Trophoblast cell (in vitro differentiated cells and primary cell): Measurements from ENCODE around the gene SCYL2.

Source experiments
- DNase-seq, 2 donors: peaks; one replicate each; pipeline ENCODE4 v3.0.0-alpha.2; 2016
- H2AFZ ChIP-seq: 2 replicates; pipeline ENCODE4 v1.6.1; 2013; ENCODE audit warnings: low read length, moderate library complexity, mild to moderate bottlenecking; ENCODE audit not compliant: insufficient read depth, poor library complexity
- H2AK5ac ChIP-seq: 2 replicates; pipeline ENCODE4 v1.6.1; 2013; ENCODE audit warnings: mild to moderate bottlenecking, low read length
- H2BK120ac ChIP-seq: 2 replicates; pipeline ENCODE4 v1.6.1; 2013; ENCODE audit warnings: low read length, mild to moderate bottlenecking, moderate library complexity; ENCODE audit not compliant: insufficient read depth, poor library complexity
- H2BK12ac ChIP-seq: 2 replicates; pipeline ENCODE4 v1.6.1; 2013; ENCODE audit warnings: mild to moderate bottlenecking, low read length, moderate library complexity
- H2BK5ac ChIP-seq: 2 replicates; pipeline ENCODE4 v1.6.1; 2013; ENCODE audit warnings: low read length, low read depth, moderate library complexity, mild to moderate bottlenecking; ENCODE audit not compliant: poor library complexity
- H3K14ac ChIP-seq: 2 replicates; pipeline ENCODE4 v1.6.1; 2013; ENCODE audit warnings: mild to moderate bottlenecking, low read length
- H3K18ac ChIP-seq: 2 replicates; pipeline ENCODE4 v1.6.1; 2013; ENCODE audit warnings: mild to moderate bottlenecking, low read length
- H3K23ac ChIP-seq: 2 replicates; pipeline ENCODE4 v1.6.1; 2013; ENCODE audit warnings: low read length
- H3K27ac ChIP-seq: 2 replicates; pipeline ENCODE4 v1.5.1; 2013; ENCODE audit warnings: low read depth, mild to moderate bottlenecking, inconsistent platforms, low read length, moderate library complexity
- H3K27me3 ChIP-seq: 2 replicates; pipeline ENCODE4 v1.6.1; 2013; ENCODE audit warnings: inconsistent platforms, mild to moderate bottlenecking, low read length, moderate library complexity; ENCODE audit not compliant: insufficient read depth
- H3K36me3 ChIP-seq, 2 experiments: 1 replicate in 1 of 2; 2 replicates in 1 of 2; pipeline ENCODE4 v1.6.1; 2013; ENCODE audit warnings: low read length in 2 of 2, mild to moderate bottlenecking in 2 of 2, moderate library complexity in 1 of 2; ENCODE audit not compliant: insufficient read depth in 2 of 2, control insufficient read depth in 1 of 2
- H3K4ac ChIP-seq: 2 replicates; pipeline ENCODE4 v1.6.1; 2013; ENCODE audit warnings: low read depth, mild to moderate bottlenecking, low read length, moderate library complexity
- H3K4me1 ChIP-seq, 2 experiments: 1 replicate in 1 of 2; 2 replicates in 1 of 2; pipeline ENCODE4 v1.6.1; 2013; ENCODE audit warnings: low read length in 2 of 2, mild to moderate bottlenecking in 2 of 2, moderate library complexity in 1 of 2; ENCODE audit not compliant: insufficient read depth in 2 of 2, control insufficient read depth in 1 of 2
- H3K4me2 ChIP-seq: 2 replicates; pipeline ENCODE4 v1.6.1; 2013; ENCODE audit warnings: inconsistent platforms, mild to moderate bottlenecking, low read length, moderate library complexity
- H3K4me3 ChIP-seq: 2 replicates; pipeline ENCODE4 v1.5.1; 2013; ENCODE audit warnings: mild to moderate bottlenecking, low read depth, low read length, inconsistent platforms
- H3K79me1 ChIP-seq: one replicate; pipeline ENCODE4 v1.6.1; 2013; ENCODE audit warnings: low read length
- H3K79me2 ChIP-seq: 2 replicates; pipeline ENCODE4 v1.6.1; 2013; ENCODE audit warnings: low read length, mild to moderate bottlenecking; ENCODE audit not compliant: control insufficient read depth, insufficient read depth, poor library complexity
- H3K9ac ChIP-seq: 2 replicates; pipeline ENCODE4 v1.6.1; 2013; ENCODE audit warnings: mild to moderate bottlenecking, low read length
- H3K9me3 ChIP-seq: 2 replicates; pipeline ENCODE4 v1.6.1; 2013; ENCODE audit warnings: low read depth, mild to moderate bottlenecking, control low read depth, inconsistent platforms, low read length; ENCODE audit not compliant: insufficient read depth
- H4K12ac ChIP-seq: 2 replicates; pipeline ENCODE4 v1.6.1; 2013; ENCODE audit warnings: low read depth, mild to moderate bottlenecking, low read length, moderate library complexity
- H4K8ac ChIP-seq: 2 replicates; pipeline ENCODE4 v1.6.1; 2013; ENCODE audit warnings: low read depth, mild to moderate bottlenecking, low read length, moderate library complexity
- H4K91ac ChIP-seq: one replicate; pipeline ENCODE4 v1.6.1; 2013; ENCODE audit warnings: low read depth, mild to moderate bottlenecking, low read length, moderate library complexity
- WGBS: extraction: QIAGEN DNeasy Blood & Tissue Kit; methylation state at CpG from one replicate; pipeline ENCODE4 v1.1.7; 2013; ENCODE audit warnings: missing lambda C conversion rate; ENCODE audit not compliant: insufficient read length, insufficient coverage; ENCODE audit errors: extremely low coverage; 5-methylcytosine and 5-hydroxymethylcytosine counted together

SCYL2 gene

GRCh38 chr12:100243137-100243536 lies 23.8 kb upstream of the SCYL2 start:
- Histone ChIP-seq H3K36me3 (no peaks in the 10 kb centered on the region), H3K27me3 (no peaks in the 10 kb centered on the region), H3K4me2 (no peak overlapping the region), H2AFZ (no peak overlapping the region), H3K79me2 (no peaks in the 10 kb centered on the region), H3K23ac (no peak overlapping the region), H4K12ac (no peak overlapping the region), H3K27ac (no peak overlapping the region), H3K4me1 (no peaks in the 10 kb centered on the region), H3K4ac (no peak overlapping the region), H2AK5ac (no peak overlapping the region), H2BK5ac (no peak overlapping the region), H3K18ac (no peak overlapping the region), H3K4me3 (no peak overlapping the region), H3K14ac (no peak overlapping the region), H2BK120ac (no peak overlapping the region), H2BK12ac (no peak overlapping the region), H4K8ac (no peak overlapping the region), H3K79me1 (no peaks in the 10 kb centered on the region), H3K9ac (no peak overlapping the region), H3K9me3 (no peaks in the 10 kb centered on the region), H4K91ac (no peak overlapping the region)
- DNase-seq, result no peak
- 100% methylated on average over 1 of the region's 5 CpGs for WGBS

- Histone ChIP-seq H2AK5ac (no peak overlapping the region), H3K4me1 (no peaks in the 10 kb centered on the region), H4K91ac (no peak overlapping the region), H4K12ac (no peak overlapping the region), H3K14ac (no peak overlapping the region), H2BK120ac (no peak overlapping the region), H3K36me3 (no peaks in the 10 kb centered on the region), H3K9me3 (no peaks in the 10 kb centered on the region), H3K27ac (no peak overlapping the region), H2BK12ac (no peak overlapping the region), H2BK5ac (no peak overlapping the region), H4K8ac (no peak overlapping the region), H2AFZ (no peak overlapping the region), H3K79me2 (no peaks in the 10 kb centered on the region), H3K4me3 (no peak overlapping the region), H3K4ac (no peak overlapping the region), H3K9ac (no peak overlapping the region), H3K4me2 (no peak overlapping the region), H3K23ac (no peak overlapping the region), H3K79me1 (no peaks in the 10 kb centered on the region), H3K27me3 (no peaks in the 10 kb centered on the region), H3K18ac (no peak overlapping the region)
- no CpG with 5 or more reads among the region's 4 CpGs for WGBS
- DNase-seq, result no peak
These were observed 19.2 kb upstream of the SCYL2 start for GRCh38 chr12:100247765-100248164.

- H4K91ac ChIP-seq, result no peak overlapping the region
- no peak overlapping the region for H2AFZ ChIP-seq
- H3K14ac ChIP-seq, result no peak overlapping the region
- no peak overlapping the region for H3K18ac ChIP-seq
- no peaks in the 10 kb centered on the region for H3K27me3 ChIP-seq
- no peaks in the 10 kb centered on the region for H3K36me3 ChIP-seq
- DNase-seq, result no peak
- no peak overlapping the region for H2BK120ac ChIP-seq
- H3K4ac ChIP-seq, result no peak overlapping the region
- H3K27ac ChIP-seq, result no peak overlapping the region
- H3K79me1 ChIP-seq, result no peaks in the 10 kb centered on the region
- no peak overlapping the region for H4K12ac ChIP-seq
- H2AK5ac ChIP-seq, result no peak overlapping the region
- no peak overlapping the region for H3K4me2 ChIP-seq
- no peaks in the 10 kb centered on the region for H3K79me2 ChIP-seq
- no peaks in the 10 kb centered on the region for H3K9me3 ChIP-seq
- no peak overlapping the region for H2BK5ac ChIP-seq
- H2BK12ac ChIP-seq, result no peak overlapping the region
- H4K8ac ChIP-seq, result no peak overlapping the region
- H3K4me1 ChIP-seq, result no peaks in the 10 kb centered on the region
- no peak overlapping the region for H3K9ac ChIP-seq
- H3K23ac ChIP-seq, result no peak overlapping the region
- no peak overlapping the region for H3K4me3 ChIP-seq
These were observed 18.1 kb upstream of the SCYL2 start for GRCh38 chr12:100248886-100249285.

GRCh38 chr12:100249941-100250340 lies 17.0 kb upstream of the SCYL2 start:
- no peaks in the 10 kb centered on the region for H3K27me3 ChIP-seq
- H3K79me2 ChIP-seq, result no peaks in the 10 kb centered on the region
- H2BK120ac ChIP-seq, result no peak overlapping the region
- H3K4me1 ChIP-seq, result no peaks in the 10 kb centered on the region
- H3K14ac ChIP-seq, result no peak overlapping the region
- no peaks in the 10 kb centered on the region for H3K36me3 ChIP-seq
- H4K12ac ChIP-seq, result no peak overlapping the region
- H3K4ac ChIP-seq, result no peak overlapping the region
- H3K18ac ChIP-seq, result no peak overlapping the region
- WGBS, result no CpG with 5 or more reads among the region's 7 CpGs
- no peak overlapping the region for H4K8ac ChIP-seq
- no peak overlapping the region for H3K23ac ChIP-seq
- H3K27ac ChIP-seq, result no peak overlapping the region
- H2BK12ac ChIP-seq, result no peak overlapping the region
- H4K91ac ChIP-seq, result no peak overlapping the region
- H3K4me3 ChIP-seq, result no peak overlapping the region
- H2AFZ ChIP-seq, result no peak overlapping the region
- H3K9me3 ChIP-seq, result no peaks in the 10 kb centered on the region
- no peak overlapping the region for H2AK5ac ChIP-seq
- H3K79me1 ChIP-seq, result no peaks in the 10 kb centered on the region
- no peak overlapping the region for H3K4me2 ChIP-seq
- H3K9ac ChIP-seq, result no peak overlapping the region
- DNase-seq, result no peak
- no peak overlapping the region for H2BK5ac ChIP-seq
